Measurements from ENCODE around the gene FRMD6.

DNA sequence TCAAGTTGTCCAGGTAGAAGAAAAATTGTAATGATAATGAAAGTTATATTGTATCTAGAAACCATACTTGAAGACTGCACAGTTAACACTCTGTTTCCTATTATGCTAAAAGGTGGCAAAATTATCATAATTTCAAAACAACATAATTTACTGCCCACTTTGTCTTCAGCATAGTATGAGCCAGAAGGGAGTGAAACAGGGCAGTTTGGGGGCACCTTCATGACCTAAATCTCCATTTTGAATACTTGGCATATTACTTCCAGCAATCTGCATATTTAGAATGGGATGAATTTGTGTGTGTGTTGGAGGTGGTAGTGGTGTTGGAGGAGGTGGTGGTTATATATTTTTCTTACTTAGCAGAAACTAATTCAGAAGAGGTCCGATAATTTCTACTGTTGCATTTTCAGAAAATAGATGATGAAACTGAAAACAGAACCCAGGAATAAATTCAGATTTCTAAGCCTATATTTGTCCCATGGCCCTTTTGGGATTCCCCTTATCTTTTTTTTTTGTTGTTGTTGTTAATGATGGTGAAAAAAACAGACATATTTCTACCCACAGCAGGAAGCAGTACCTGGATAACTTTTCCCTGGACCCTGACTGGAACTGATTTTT, 26.6 kb upstream of the FRMD6 start:
- TF ChIP-seq, protein P1, sequence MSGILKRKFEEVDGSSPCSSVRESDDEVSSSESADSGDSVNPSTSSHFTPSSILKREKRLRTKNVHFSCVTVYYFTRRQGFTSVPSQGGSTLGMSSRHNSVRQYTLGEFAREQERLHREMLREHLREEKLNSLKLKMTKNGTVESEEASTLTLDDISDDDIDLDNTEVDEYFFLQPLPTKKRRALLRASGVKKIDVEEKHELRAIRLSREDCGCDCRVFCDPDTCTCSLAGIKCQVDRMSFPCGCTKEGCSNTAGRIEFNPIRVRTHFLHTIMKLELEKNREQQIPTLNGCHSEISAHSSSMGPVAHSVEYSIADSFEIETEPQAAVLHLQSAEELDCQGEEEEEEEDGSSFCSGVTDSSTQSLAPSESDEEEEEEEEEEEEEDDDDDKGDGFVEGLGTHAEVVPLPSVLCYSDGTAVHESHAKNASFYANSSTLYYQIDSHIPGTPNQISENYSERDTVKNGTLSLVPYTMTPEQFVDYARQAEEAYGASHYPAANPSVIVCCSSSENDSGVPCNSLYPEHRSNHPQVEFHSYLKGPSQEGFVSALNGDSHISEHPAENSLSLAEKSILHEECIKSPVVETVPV (CRISPR knock-in tag; IDR thresholded peaks at IDR 0.05) = no peak
- no peak for TF ChIP-seq ZFP3 (CRISPR knock-in tag; IDR thresholded peaks at IDR 0.05)
- no peak for TF ChIP-seq PATZ1 (CRISPR knock-in tag; IDR thresholded peaks at IDR 0.05; ENCODE audit: borderline replicate concordance)
- no peak for TF ChIP-seq ARNTL (CRISPR knock-in tag; IDR thresholded peaks at IDR 0.05; ENCODE audit: borderline replicate concordance, low read depth)
- TF ChIP-seq RARB (CRISPR knock-in tag; IDR thresholded peaks at IDR 0.05) = no peak
- no peak for TF ChIP-seq ESRRG (CRISPR knock-in tag; IDR thresholded peaks at IDR 0.05)
- no peak for TF ChIP-seq SNAI2 (CRISPR knock-in tag; IDR thresholded peaks at IDR 0.05)
- no peak for TF ChIP-seq GLIS3 (CRISPR knock-in tag; IDR thresholded peaks at IDR 0.05)
- no peak for TF ChIP-seq ZFP30 (CRISPR knock-in tag; IDR thresholded peaks at IDR 0.05)
- no peak for TF ChIP-seq TOX (CRISPR knock-in tag; IDR thresholded peaks at IDR 0.05; ENCODE audit: borderline replicate concordance)
- TF ChIP-seq ISL1 (CRISPR knock-in tag; IDR thresholded peaks at IDR 0.05) = no peak
- no peak for TF ChIP-seq PPARA (CRISPR knock-in tag; IDR thresholded peaks at IDR 0.05; ENCODE audit: borderline replicate concordance)

Measured in SK-N-SH treated with all-trans-retinoic acid at 6 μM for 48 hours (cell line).